HepG2 (cell line): ENCODE data around the gene NOTUM. TPM values are rescaled to one million over a fixed set of nuclear protein-coding genes. Genes with fewer than 3 reads are reported as not detected.
A peak's percentile ranks its signal among the peaks of the same experiment; 100 is the strongest.

ENCODE experiments used
- ARID2 ChIP-seq: sonication (generic); formaldehyde crosslinking; IDR thresholded peaks from 2 replicates; pipeline ENCODE4 v1.8.1; 2022; ENCODE audit warnings: mild to moderate bottlenecking, missing genetic modification reagents, borderline replicate concordance
- GPN1 ChIP-seq: sonication (generic); formaldehyde crosslinking; IDR thresholded peaks from 2 replicates; pipeline ENCODE4 v1.5.1; 2020; ENCODE audit warnings: missing genetic modification reagents, borderline replicate concordance
- HNF1B ChIP-seq: sonication (generic); formaldehyde crosslinking; IDR thresholded peaks from 2 replicates; pipeline ENCODE4 v1.5.1; 2020; ENCODE audit warnings: mild to moderate bottlenecking, moderate library complexity, missing genetic modification reagents
- HNRNPK ChIP-seq: fragments of 200-400 bp; formaldehyde crosslinking; IDR thresholded peaks from 2 replicates; pipeline ENCODE4 v1.6.1; 2018; ENCODE audit warnings: low read length, low read depth, moderate library complexity, mild to moderate bottlenecking; ENCODE audit not compliant: poor library complexity, severe bottlenecking
- IRF2 ChIP-seq: IDR thresholded peaks from 2 replicates; pipeline ENCODE4 v1.6.1; 2018; ENCODE audit warnings: missing genetic modification reagents, missing compliant biosample characterization
- KAT2B ChIP-seq: fragments of 150-350 bp; IDR thresholded peaks from 2 replicates; pipeline ENCODE4 v1.6.1; 2014; ENCODE audit warnings: low read depth, low read length, borderline replicate concordance
- LCORL ChIP-seq, 2 experiments: fragments of 450-650 bp in 1 of 2; sonication (generic) in 1 of 2; formaldehyde crosslinking in 1 of 2; IDR thresholded peaks; 2 replicates each; pipeline versions ENCODE4 v1.5.0 to v1.6.1; 2017 to 2020; ENCODE audit warnings: antibody characterized with exemption in 1 of 2, missing genetic modification reagents in 1 of 2
- MXD1 ChIP-seq: sonication (generic); formaldehyde crosslinking; IDR thresholded peaks from 2 replicates; pipeline ENCODE4 v1.4.0; 2020; ENCODE audit warnings: mild to moderate bottlenecking, missing genetic modification reagents
- NFYB ChIP-seq: sonication (generic); formaldehyde crosslinking; IDR thresholded peaks from 2 replicates; pipeline ENCODE4 v1.4.0; 2020; ENCODE audit warnings: missing genetic modification reagents
- ZBTB25 ChIP-seq: IDR thresholded peaks from 2 replicates; pipeline ENCODE4 v1.6.1; 2018; ENCODE audit warnings: missing genetic modification reagents
- ZC3H4 ChIP-seq: sonication (generic); formaldehyde crosslinking; IDR thresholded peaks from 2 replicates; pipeline ENCODE4 v1.4.0; 2020; ENCODE audit warnings: missing genetic modification reagents, borderline replicate concordance
- ZHX2 ChIP-seq, 2 experiments: sonication (generic) in 1 of 2; formaldehyde crosslinking in 1 of 2; IDR thresholded peaks; 2 replicates each; pipeline versions ENCODE4 v1.6.1 to v1.9.0; 2014 to 2022; ENCODE audit warnings: antibody characterized with exemption in 1 of 2, borderline replicate concordance in 1 of 2, inconsistent platforms in 1 of 2, low read depth in 1 of 2, missing genetic modification reagents in 1 of 2
- ZNF12 ChIP-seq: sonication (generic); formaldehyde crosslinking; IDR thresholded peaks from 2 replicates; pipeline ENCODE4 v1.5.0; 2020; ENCODE audit warnings: missing genetic modification reagents
- ZNF296 ChIP-seq: sonication (generic); formaldehyde crosslinking; conservative IDR thresholded peaks from 2 replicates; pipeline ENCODE4 v1.5.0; 2020; ENCODE audit warnings: mild to moderate bottlenecking, missing genetic modification reagents
- ZNF549 ChIP-seq: sonication (generic); formaldehyde crosslinking; IDR thresholded peaks from 2 replicates; pipeline ENCODE4 v1.5.0; 2020; ENCODE audit warnings: missing genetic modification reagents
- ZNF567 ChIP-seq: sonication (generic); formaldehyde crosslinking; IDR thresholded peaks from 2 replicates; pipeline ENCODE4 v1.8.1; 2023; ENCODE audit warnings: mild to moderate bottlenecking, missing genetic modification reagents, borderline replicate concordance
- ZNF598 ChIP-seq: sonication (generic); formaldehyde crosslinking; IDR thresholded peaks from 2 replicates; pipeline ENCODE4 v1.5.1; 2020; ENCODE audit warnings: mild to moderate bottlenecking, missing genetic modification reagents, borderline replicate concordance
- ZNF720 ChIP-seq: sonication (generic); formaldehyde crosslinking; IDR thresholded peaks from 2 replicates; pipeline ENCODE4 v1.4.0; 2020; ENCODE audit warnings: missing genetic modification reagents
- polyA plus RNA-seq, 8 experiments: library from polyadenylated mRNA; depleted of rRNA in 3 of 8; stranded (reverse) in 7 of 8; unstranded in 1 of 8; fragments of >200 nt; fragmentation: Illumina TruSeq in 4 of 8; extraction: Trizol in 4 of 8; gene quantifications; 2 replicates each; pipeline versions ENCODE4 v1.2.1 to v1.2.3, GENCODE V29; 2011 to 2016; ENCODE audit warnings: low read depth in 4 of 8, missing spikeins in 1 of 8, mixed read lengths in 1 of 8; ENCODE audit not compliant: insufficient read depth in 1 of 8
- total RNA-seq, 5 experiments: library from RNA; depleted of rRNA; stranded (reverse); fragments of >200 nt; fragmentation: Illumina TruSeq; extraction: Trizol; gene quantifications; 2 replicates each; pipeline ENCODE4 v1.2.3, GENCODE V29; 2016; ENCODE audit warnings: low read depth in 1 of 5

The NOTUM gene
- total and polyA plus RNA-seq, 2 of the 13 experiments (the other 11 are each of a cell fraction or from before 2014, with no cell fraction given): 150 to 160 TPM

- TF ChIP-seq LCORL (IDR thresholded peaks at IDR 0.05) (no peak), LCORL (CRISPR knock-in tag; IDR thresholded peaks at IDR 0.05) (peak; percentile 96), HNF1B (CRISPR knock-in tag) (no peak; the same call in 1 of the 2 replicates), KAT2B (no peak), ZNF720 (no peak), ZNF12 (CRISPR knock-in tag) (no peak), GPN1 (no peak), ZHX2 (IDR thresholded peaks at IDR 0.05; ENCODE audit: low read depth) (no peak), ZHX2 (CRISPR knock-in tag; IDR thresholded peaks at IDR 0.05; ENCODE audit: borderline replicate concordance) (no peak), HNRNPK (peak; percentile 71), ZC3H4 (CRISPR knock-in tag) (0 out of 2 replicates have a peak, but pooled peaks have one; percentile 6), IRF2 (peak; percentile 51; the same call in 1 of the 2 replicates), ZBTB25 (CRISPR knock-in tag) (peak; percentile 79; the same call in 1 of the 2 replicates), ARID2 (0 out of 2 replicates have a peak, but pooled peaks have one; percentile 53), ZNF567 (CRISPR knock-in tag) (0 out of 2 replicates have a peak, but pooled peaks have one; percentile 28), NFYB (CRISPR knock-in tag) (peak; percentile 54; the same call in 1 of the 2 replicates), ZNF598 (CRISPR knock-in tag) (peak; percentile 79; the same call in 1 of the 2 replicates), MXD1 (peak; percentile 83), ZNF549 (no peak), ZNF296 (CRISPR knock-in tag) (no peak)
Measured at GRCh38 chr17:81926451-81927151, 34.4 kb downstream of the NOTUM start (continued).
